ENCODE measurements around the gene GSTP1. TPM values are rescaled to one million over a fixed set of nuclear protein-coding genes. Genes with fewer than 3 reads are reported as not detected.
A peak's percentile ranks its signal among the peaks of the same experiment; 100 is the strongest.

The GSTP1 gene
- total RNA-seq, 1 donor from 2014 or later: 751 TPM

- Histone ChIP-seq H3K4me3 (no peak overlapping the region), H3K27ac (no peak overlapping the region), H3K27me3 (no peaks in the 10 kb centered on the region), H3K36me3 (no peaks in the 10 kb centered on the region), H3K4me1 (peaks cover 6% of the 10 kb centered on the region), H3K9me3 (no peaks in the 10 kb centered on the region)
- intact Hi-C loops (cut with DNase I): loop anchor here (5.0 kb wide), 1 partner anchor 50 kb away; no protein-coding TSS in a partner anchor
- DNase-seq (peak; percentile 70), ATAC-seq (no peak)
- TF ChIP-seq CTCF (IDR thresholded peaks at IDR 0.05): no peak
Observed at GRCh38 chr11:67632175-67632981, 48.8 kb downstream of the GSTP1 start.

GRCh38 chr11:67632982-67633755 lies 49.6 kb downstream of the GSTP1 start:
- ATAC-seq (no peak), DNase-seq (no peak)
- intact Hi-C loops (cut with DNase I): loop anchor here (5.0 kb wide), 1 partner anchor 49 kb away; no protein-coding TSS in a partner anchor
- TF ChIP-seq CTCF (IDR thresholded peaks at IDR 0.05): no peak
- Histone ChIP-seq H3K36me3 (no peaks in the 10 kb centered on the region), H3K27ac (no peak overlapping the region), H3K4me3 (no peak overlapping the region), H3K9me3 (no peaks in the 10 kb centered on the region), H3K27me3 (no peaks in the 10 kb centered on the region), H3K4me1 (peaks cover 6% of the 10 kb centered on the region)

GRCh38 chr11:67633758-67634365 lies 50.2 kb downstream of the GSTP1 start:
- peak; percentile 64 for DNase-seq

GRCh38 chr11:67634366-67635230 lies 51.0 kb downstream of the GSTP1 start:
- Histone ChIP-seq H3K9me3 (no peaks in the 10 kb centered on the region), H3K4me3 (no peak overlapping the region), H3K4me1 (peaks cover 6% of the 10 kb centered on the region), H3K27me3 (peaks cover 3% of the 10 kb centered on the region), H3K36me3 (no peaks in the 10 kb centered on the region), H3K27ac (no peak overlapping the region)
- TF ChIP-seq CTCF (IDR thresholded peaks at IDR 0.05): no peak
- ATAC-seq (no peak), DNase-seq (peak; percentile 57)
- intact Hi-C loops (cut with DNase I): loop anchor here (5.0 kb wide), 1 partner anchor 48 kb away; no protein-coding TSS in a partner anchor

More at GRCh38 chr11:67633758-67634365, 50.2 kb downstream of the GSTP1 start:
- intact Hi-C loops (cut with DNase I): loop anchor here (5.0 kb wide), 1 partner anchor 48 kb away; no protein-coding TSS in a partner anchor
- no peak for ATAC-seq
- Histone ChIP-seq H3K9me3 (no peaks in the 10 kb centered on the region), H3K4me3 (no peak overlapping the region), H3K27ac (no peak overlapping the region), H3K4me1 (peaks cover 6% of the 10 kb centered on the region), H3K27me3 (no peaks in the 10 kb centered on the region), H3K36me3 (no peaks in the 10 kb centered on the region)
- TF ChIP-seq CTCF (IDR thresholded peaks at IDR 0.05): no peak

GRCh38 chr11:67635231-67635521 lies 51.6 kb downstream of the GSTP1 start:
- intact Hi-C loops (cut with DNase I): no loop called here
- DNase-seq (no peak), ATAC-seq (no peak)
- no peak for TF ChIP-seq CTCF (IDR thresholded peaks at IDR 0.05)
- Histone ChIP-seq H3K27me3 (peaks cover 9% of the 10 kb centered on the region), H3K9me3 (no peaks in the 10 kb centered on the region), H3K4me3 (no peak overlapping the region), H3K27ac (no peak overlapping the region), H3K4me1 (peaks cover 6% of the 10 kb centered on the region), H3K36me3 (no peaks in the 10 kb centered on the region)
